HL-60/S4 (cell line): ENCODE data around the gene IFT52.

ENCODE experiments used
- in situ Hi-C: fragments of 300-500 bp; cut with MboI; formaldehyde crosslinking; loops from 2 replicates; pipeline ENCODE4 v1.14.3; 2022; ENCODE audit warnings: low sequenced_read_pairs

IFT52 gene

DNA sequence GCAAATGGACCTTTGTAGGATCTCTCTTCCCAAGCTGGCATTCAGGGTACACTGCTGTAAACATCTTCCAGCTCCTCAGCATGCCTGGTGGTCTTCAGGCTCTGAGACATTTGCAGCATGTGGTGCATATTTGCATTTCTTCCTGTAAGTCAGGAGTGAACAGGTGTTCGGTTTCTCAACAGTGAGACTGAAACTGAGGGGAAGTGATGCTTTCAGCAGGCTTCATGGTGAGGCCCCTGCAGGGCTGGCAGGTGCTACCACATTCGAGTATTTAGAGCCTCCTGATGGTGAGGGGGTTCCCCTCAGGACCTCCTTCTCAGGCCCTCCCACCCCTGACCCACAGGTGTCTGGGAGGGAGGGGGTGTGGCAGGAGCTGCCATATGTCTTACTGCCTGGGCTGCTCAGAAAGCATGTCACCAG, 91.3 kb downstream of the IFT52 start:
- in situ Hi-C loops, result no loop called here

- in situ Hi-C loops, result no loop called here
These were observed 91.7 kb downstream of the IFT52 start for GRCh38 chr20:43682446-43682845.

DNA sequence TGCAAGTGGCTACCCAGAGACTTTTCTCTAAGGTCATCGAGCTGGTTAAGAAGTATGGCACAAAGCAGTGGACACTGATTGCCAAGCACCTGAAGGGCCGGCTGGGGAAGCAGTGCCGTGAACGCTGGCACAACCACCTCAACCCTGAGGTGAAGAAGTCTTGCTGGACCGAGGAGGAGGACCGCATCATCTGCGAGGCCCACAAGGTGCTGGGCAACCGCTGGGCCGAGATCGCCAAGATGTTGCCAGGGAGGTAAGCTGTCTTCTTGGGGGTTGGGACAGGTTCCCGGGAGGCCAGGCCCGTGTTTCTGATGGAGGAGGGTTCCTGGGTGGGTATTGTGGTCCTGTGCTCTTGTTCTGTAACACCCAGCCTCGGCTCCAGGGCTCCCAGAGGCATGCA, 96.1 kb downstream of the IFT52 start:
- in situ Hi-C loops, result no loop called here

DNA sequence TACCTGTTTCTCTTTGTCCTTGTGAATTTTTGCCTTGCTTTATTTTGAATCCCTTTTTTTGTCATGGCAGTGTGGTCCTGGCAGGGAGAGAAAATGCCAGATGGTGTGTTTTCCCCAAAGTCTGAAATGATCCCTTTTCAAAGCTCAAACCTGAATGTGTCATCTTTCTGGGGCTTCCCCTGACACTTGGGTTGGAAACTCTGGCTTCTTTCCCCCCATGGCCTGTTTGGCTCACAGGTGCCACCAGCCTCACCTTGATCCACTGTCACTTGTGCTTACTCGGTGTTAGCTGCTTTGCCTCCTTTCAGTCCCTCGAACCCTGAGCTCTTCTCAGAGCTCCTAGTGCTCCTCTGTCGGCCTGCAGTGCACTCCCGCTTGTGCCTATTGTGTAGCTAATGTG, 98.4 kb downstream of the IFT52 start:
- in situ Hi-C loops, result no loop called here

DNA sequence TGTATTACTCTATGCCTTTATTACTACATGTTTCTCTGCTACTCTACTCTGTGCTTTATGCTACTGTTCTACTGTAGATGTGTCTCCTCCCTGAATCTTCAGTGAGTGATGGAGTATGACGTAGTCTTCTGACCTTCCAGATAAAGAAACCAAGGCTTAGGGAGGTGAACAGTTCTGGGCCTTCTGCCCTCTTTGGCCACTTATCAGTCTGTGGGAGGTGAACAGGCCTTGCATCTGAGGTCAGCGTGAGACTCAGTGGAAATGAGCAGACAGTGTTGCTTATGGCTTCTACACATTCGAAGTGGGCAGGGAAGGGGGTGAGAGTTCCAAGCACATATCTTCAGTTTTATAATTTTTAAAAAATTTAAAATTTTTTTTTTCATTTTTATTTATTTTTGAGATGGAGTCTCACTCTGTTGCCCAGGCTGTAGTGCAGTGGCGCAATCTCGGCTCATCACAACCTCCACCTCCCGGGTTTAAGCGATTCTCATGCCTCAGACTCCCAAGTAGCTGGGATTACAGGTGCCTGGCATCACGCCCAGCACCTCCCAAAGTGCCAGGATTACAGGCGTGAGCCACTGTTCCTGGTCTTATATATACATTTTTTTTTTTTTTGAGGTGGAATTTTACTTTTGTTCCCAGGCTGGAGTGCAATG, 100.3 kb downstream of the IFT52 start:
- in situ Hi-C loops, result loop anchor here (10.0 kb wide), 1 partner anchor 156 kb away; no protein-coding TSS in a partner anchor

DNA sequence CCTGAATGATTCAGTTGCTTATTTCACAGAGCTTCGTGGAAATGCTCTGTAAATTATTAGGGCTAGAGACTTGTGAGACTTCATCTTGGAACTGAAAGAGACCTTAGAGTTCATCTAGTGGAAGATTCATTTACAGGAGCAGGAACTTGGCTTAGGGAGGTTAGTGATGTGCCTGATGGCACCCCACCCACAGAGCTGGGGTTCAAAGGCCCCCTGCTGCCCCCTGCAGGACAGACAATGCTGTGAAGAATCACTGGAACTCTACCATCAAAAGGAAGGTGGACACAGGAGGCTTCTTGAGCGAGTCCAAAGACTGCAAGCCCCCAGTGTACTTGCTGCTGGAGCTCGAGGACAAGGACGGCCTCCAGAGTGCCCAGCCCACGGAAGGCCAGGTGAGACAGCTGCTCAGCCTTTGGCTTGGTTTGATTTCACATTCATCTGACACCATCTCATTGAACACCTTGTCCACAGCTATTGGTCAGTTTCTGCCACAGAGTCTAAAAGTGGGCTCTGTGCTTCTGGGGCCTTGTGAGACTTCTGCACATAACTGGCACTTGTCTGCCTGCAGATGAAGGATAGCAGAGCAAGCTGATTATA, 101.3 kb downstream of the IFT52 start:
- in situ Hi-C loops, result loop anchor here (10.0 kb wide), 1 partner anchor 157 kb away; no protein-coding TSS in a partner anchor

DNA sequence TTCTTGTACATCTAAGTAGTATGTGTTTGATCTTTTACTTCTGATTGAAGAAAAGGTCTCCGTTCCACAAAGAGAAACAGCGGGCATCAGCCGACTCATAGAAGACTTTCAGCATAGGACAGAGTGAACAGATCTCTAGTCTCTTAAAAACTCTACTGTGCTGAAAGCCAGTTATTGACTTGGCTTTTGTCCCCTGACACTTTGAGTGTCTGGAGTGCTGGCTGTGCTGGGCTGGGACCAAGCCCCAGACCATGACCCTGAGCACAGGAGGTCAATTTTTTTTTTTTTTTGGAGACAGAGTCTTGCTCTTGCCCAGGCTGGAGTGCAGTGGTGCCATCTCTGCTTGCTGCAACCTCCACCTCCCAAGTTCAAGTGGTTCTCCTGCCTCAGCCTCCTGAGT, 104.0 kb downstream of the IFT52 start:
- in situ Hi-C loops, result loop anchor here (10.0 kb wide), 1 partner anchor 160 kb away; no protein-coding TSS in a partner anchor

- in situ Hi-C loops, result loop anchor here (10.0 kb wide), 1 partner anchor 161 kb away; no protein-coding TSS in a partner anchor
These were observed 104.8 kb downstream of the IFT52 start for GRCh38 chr20:43695571-43695970.
